GM21447 (cell line): ENCODE measurements around the gene NECTIN1.
"Not testable (repeated sequence)": the region's sequence is repeated elsewhere in the genome, so short reads cannot be mapped to it uniquely, and the experiment has no call there.

Experiments
- ATAC-seq: cut with Tn5 transposase; IDR thresholded peaks from one replicate; pipeline ENCODE4 v1.9.1; 2021; ENCODE audit not compliant: unreplicated experiment

Gene NECTIN1

DNA sequence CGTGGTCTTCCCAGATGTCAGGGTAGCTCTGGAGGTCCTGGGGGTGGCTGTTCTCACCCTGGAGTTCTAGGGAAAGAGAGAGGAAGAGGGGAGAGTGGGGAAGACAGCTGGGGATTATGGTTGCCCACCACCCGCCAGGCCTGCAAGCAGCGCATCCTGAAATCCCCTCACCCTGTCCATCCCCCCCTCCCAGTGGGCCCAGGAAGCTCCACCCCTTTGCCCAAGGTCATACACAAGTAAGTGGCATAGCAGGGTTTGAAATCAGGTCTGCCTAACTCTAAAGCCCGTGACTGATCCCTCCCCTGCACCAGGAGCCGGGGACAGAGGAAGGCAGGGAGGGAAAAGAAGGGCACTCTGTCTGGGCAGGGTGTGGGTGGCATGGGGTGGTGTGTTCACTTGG, 105.3 kb downstream of the NECTIN1 start:
- ATAC-seq = no peak

- ATAC-seq = no peak
Observed at GRCh38 chr11:119622454-119623143, 106.4 kb downstream of the NECTIN1 start.

DNA sequence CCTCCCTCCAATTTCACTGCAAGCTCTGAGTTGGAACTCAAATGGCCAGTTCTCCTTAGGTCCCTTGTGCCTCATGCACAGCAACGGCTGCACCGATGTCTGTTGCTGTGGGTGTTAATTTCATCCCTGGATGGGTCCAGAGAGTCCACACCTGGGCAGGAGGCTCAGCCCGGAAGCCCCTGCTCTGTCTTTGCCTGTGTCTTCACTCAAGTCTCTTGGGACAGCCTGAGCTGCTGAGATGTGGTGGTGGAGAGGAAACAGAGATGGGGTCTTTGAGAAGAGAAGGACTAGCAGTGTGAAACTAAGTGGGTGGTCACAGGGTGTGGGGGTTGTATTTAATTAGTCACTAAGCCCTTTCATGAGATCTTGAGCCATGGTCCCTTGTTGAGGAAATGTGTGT, 109.3 kb downstream of the NECTIN1 start:
- ATAC-seq = peak; percentile 52

DNA sequence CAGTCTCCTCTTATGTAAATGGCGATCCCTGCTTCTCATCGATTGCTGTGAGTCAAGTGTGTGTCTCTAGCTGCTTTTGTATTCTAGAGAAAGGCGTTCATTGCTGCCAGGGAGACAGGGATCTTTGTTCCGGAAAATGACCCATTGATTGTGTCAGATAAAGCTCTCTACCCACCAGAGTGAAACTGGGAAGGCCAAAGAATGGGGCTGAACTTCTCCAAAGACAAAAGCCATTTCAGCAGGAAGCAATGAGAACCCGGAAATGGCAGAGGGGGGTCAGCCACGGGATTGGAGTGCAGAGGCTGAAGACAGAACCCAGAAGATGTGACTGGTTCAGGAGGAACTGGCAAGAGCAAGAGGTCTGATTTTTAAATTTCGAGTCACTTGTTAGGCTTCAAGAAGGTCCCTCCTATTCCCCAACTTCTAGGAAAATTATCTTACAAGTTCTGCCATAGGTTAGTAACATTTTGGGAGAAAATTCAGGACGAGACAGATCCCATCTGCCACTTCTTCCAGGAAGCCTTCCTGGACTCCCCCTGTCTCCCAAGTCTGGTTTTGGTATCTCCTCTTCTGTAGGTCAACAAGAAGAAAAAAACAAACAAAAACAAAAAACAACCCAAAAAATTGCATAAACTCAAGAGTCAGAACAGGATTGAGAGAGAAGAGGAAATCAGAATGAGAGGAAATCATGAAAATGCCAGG, 110.6 kb downstream of the NECTIN1 start:
- ATAC-seq = no peak

GRCh38 chr11:119617340-119617713, 111.7 kb downstream of the NECTIN1 start:
- no peak for ATAC-seq

DNA sequence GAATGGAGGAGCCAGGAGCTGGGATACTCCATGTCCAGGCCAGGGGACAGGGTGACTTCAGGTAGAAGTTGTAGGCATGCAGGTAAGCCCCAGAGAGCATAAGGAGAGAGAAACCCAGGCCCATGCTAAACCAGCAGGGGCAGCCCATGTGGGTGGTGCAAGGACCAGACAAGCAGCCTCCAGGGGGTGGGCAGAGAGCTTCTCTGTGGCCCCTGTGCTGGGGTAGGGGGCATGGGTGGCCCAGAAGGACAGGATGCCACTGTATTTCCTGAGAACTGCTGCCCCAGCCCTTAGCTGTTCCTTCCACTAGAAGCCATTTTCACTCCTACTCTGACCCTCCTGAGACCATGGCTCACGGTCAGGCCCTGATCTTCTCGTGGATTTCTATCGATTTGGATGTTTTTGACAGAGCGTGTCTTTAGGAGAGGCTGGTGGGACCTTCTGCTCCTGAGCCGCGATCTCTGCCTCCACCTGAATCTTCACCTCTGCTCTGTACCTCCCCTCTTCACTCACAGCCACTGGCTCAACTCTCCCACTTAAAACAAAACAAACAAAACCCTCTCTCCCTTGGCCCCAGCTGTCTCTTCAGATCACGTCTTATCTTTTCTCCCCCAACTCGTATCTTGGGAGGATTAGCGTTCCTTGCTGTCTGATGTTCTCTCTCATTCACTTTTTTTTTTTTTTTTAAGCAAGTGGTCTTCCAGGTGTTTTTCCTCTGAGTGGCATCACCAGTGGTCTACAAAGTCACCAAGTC, 112.2 kb downstream of the NECTIN1 start:
- ATAC-seq = no peak

DNA sequence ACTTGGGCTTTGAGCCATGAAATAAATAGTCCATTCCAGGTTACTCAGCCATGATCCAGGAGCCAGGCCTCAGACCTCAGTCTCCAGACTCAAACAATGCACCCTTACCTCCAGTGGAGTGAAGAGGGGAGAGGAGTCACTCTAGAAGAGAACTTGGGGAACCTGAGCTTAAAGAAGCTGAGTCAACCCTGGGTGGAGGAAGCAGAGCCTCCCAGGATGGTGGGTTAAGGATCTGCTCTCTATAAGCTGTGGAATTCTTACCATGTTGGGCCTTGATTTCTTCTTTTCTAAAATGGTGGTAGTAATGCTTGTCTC, 113.2 kb downstream of the NECTIN1 start:
- ATAC-seq = peak; percentile 14

DNA sequence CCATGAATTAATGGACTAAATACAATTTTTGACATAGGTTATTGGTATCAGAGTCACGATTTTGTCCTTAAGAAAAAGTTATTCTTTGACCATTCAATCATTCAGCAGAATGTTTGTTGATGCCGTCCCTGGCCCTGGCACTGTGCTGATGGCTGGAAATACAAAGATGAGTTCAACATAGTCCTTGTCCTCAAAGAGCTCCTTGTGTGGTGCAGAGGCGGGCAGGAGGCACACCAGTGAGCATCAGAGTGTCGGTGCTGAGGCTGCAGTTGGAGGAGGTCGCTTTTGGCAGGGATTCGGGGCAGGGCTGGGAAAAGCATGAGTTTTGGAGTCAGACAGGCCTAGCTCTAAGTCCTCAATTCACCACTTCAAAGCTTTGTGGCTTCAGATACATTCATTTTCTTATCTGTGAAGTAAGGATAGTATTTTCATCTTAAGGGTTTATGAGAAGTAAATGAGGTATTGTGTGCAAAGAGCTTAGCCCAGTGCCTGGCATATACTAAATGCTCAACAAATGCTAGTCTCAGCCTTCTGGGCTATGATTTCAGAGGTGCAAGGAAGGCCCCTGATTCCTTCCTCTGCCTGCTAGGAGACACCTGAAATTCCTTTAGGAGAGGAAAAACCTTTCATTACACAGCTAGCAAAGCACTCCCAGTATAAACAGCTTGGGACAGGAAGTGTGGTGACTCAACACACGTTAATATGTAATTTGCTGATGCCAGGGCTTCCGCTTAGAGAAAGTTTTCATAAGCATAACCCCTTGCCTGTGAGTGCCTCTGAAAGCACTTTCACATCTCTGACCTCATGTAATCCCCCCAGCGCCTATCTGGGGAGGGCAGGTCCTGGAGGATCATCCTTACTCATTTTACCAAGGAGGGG, 113.8 kb downstream of the NECTIN1 start:
- peak; percentile 86 for ATAC-seq

- ATAC-seq = no peak
Observed at GRCh38 chr11:119614222-119615002, 114.6 kb downstream of the NECTIN1 start.

DNA sequence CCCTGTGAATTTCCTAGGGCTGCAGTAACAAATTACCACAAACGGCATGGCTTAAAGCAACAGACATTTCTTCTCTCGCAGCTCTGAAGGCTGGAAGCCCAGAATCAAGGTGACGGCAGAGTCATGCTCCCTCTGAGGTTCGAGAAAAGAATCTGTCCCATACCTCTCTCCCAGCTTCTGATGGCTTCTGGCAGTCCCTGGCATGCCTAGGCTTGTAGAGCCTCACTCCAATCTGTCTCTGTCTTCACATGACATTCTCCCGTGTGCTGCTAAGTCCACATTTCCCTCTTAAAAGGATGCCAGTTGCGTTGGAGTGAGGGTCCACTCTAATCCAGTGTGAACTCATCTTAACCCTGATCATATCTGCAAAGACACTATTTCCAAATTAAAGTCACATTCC, 116.2 kb downstream of the NECTIN1 start:
- ATAC-seq = no peak

DNA sequence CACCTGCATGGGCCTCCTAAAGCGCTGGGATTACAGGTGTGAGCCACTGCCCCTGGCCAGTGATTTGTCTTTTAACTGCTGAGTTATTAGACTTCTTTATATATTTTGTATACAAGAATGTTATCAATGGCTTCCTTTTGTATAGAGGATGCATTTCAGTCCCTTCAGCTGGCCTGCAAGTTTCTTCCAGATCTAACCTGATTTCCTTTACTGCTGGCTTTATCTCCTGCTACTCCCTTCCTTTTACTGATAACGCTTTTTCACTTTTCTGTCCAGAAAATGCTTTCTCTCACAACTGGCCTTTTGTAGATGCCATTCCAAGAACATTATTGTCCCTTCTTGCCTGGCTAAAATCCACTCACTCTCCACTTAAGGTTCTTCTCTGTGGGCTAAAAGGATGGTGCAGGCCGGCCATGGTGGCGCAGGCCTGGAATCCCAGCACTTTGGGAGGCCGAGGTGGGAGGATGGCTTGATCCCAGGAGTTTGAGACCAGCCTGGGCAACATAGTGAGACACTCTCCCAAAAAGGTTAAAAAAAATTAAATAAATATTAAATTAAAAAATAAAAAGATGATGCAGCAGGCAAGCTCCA, 118.1 kb downstream of the NECTIN1 start:
- ATAC-seq = no peak

DNA sequence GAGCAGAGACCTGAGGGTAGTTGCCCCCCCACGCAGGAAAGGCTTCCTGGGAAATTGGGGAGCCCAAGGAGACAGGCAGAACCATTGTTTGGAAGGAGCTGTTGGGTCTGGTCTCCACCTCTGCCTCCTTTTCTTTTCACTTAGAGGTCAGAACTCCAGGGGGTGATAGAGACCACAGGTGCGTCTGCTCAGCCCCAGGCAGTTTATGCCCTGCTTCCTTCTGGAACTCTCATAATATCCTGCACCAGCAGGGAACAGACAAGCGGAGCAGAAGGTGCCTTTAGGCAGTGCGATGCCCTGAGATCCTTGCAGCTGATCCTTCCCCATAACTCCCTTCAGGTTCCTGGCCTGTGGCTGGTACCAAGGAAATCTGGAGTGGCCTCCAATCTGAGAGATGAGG, 120.2 kb downstream of the NECTIN1 start:
- no peak for ATAC-seq

GRCh38 chr11:119608201-119608600, 120.8 kb downstream of the NECTIN1 start:
- ATAC-seq = no peak

DNA sequence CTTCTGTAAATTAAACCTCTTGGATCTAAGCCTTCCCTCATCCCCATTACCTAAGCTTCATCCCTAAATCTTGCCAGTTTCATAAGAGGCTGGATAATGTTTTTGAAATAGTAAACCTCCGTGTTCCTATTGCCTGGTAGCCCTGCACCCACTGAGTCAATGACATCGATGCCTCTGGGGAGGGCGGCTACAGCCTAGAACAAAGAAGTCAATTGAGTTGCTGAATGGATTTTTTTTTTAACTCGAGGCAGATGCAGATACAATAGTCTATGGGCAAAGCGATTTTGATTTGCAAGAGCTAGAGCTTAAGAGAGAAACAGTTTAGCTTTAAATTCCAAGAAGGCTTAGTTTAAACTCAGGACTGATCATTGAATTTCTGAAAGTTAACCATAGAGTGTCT, 121.3 kb downstream of the NECTIN1 start:
- ATAC-seq = no peak

- no peak for ATAC-seq
Observed at GRCh38 chr11:119605137-119605665, 123.8 kb downstream of the NECTIN1 start.

GRCh38 chr11:119602745-119603373, 126.1 kb downstream of the NECTIN1 start:
- ATAC-seq = no peak

- ATAC-seq = peak; percentile 66
Observed at GRCh38 chr11:119599864-119600541, 129.0 kb downstream of the NECTIN1 start.

DNA sequence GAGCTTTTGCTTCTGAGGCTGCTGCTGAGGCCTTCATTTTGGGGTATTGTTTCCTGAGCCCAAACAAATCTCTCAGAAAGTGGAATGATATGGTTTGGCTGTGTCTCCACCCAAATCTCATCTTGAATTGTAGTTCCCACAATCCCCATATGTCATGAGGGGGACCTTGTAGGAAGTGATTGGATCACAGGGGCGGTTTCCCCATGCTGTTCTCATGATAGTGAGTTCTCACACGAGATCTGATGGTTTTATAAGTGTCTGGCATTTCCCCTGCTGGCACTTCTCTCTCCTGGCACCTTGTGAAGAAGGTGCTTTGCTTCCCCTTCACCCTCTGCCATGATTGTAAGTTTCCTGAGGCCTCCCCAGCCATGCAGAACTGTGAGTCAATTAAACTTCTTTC, 133.1 kb downstream of the NECTIN1 start:
- ATAC-seq = not testable (repeated sequence)
